ENCODE results near the gene VARS2.

DNA sequence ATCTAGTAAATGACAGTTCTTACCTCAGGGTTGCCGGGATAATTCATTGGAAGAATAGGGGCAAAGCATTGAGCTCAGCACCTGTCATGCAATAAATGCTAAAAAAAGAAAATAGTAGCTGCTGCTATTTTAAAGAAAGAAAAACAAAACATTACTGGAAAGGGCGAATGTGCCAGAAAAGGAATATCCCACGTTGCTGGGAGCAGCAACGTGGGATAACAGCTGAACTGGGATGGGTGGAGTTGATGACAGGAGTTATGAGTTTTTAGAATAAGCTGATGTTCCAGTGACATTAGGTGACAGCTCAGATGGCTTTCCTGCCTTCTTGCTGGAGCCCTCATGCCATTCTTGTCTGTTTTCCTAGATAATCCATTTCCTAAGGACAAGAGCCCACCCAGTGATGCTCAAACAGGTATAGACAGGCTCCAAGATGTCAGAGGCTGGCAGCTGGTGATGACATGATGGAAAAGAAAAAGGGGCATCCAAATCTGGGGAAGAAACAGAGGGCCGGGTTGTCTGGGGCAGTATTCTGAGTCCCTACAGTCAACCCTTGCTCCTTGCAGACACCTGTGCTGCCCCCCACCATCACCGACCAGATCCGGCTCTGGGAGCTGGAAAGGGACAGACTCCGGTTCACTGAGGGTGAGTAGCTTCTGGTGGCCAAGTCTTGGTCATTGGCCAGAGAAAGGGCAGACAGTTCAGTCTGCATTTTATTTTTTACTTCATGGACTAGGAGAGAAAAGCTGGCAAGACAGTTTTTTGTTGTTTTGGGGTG is 1.1 kb upstream of the VARS2 start:
- TF ChIP-seq, protein P1, sequence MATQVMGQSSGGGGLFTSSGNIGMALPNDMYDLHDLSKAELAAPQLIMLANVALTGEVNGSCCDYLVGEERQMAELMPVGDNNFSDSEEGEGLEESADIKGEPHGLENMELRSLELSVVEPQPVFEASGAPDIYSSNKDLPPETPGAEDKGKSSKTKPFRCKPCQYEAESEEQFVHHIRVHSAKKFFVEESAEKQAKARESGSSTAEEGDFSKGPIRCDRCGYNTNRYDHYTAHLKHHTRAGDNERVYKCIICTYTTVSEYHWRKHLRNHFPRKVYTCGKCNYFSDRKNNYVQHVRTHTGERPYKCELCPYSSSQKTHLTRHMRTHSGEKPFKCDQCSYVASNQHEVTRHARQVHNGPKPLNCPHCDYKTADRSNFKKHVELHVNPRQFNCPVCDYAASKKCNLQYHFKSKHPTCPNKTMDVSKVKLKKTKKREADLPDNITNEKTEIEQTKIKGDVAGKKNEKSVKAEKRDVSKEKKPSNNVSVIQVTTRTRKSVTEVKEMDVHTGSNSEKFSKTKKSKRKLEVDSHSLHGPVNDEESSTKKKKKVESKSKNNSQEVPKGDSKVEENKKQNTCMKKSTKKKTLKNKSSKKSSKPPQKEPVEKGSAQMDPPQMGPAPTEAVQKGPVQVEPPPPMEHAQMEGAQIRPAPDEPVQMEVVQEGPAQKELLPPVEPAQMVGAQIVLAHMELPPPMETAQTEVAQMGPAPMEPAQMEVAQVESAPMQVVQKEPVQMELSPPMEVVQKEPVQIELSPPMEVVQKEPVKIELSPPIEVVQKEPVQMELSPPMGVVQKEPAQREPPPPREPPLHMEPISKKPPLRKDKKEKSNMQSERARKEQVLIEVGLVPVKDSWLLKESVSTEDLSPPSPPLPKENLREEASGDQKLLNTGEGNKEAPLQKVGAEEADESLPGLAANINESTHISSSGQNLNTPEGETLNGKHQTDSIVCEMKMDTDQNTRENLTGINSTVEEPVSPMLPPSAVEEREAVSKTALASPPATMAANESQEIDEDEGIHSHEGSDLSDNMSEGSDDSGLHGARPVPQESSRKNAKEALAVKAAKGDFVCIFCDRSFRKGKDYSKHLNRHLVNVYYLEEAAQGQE (IDR thresholded peaks at IDR 0.05; ENCODE audit: low read depth) = no peak
- TF ChIP-seq TCF12 (IDR thresholded peaks at IDR 0.05; ENCODE audit: low read depth) = no peak
- TF ChIP-seq CEBPB (IDR thresholded peaks at IDR 0.05) = no peak
- TF ChIP-seq EP300 (IDR thresholded peaks at IDR 0.05; ENCODE audit: borderline replicate concordance) = no peak
- TF ChIP-seq YY1 (IDR thresholded peaks at IDR 0.05; ENCODE audit: low read depth) = no peak
- no peak for TF ChIP-seq TEAD4 (IDR thresholded peaks at IDR 0.05)
- no peak for TF ChIP-seq RAD21 (IDR thresholded peaks at IDR 0.05; ENCODE audit: low read depth)

Measured in Ishikawa (cell line).